ENCODE data around the gene CLRN2. TPM values are rescaled to one million over a fixed set of nuclear protein-coding genes. Genes with fewer than 3 reads are reported as not detected.

CLRN2 gene, protein sequence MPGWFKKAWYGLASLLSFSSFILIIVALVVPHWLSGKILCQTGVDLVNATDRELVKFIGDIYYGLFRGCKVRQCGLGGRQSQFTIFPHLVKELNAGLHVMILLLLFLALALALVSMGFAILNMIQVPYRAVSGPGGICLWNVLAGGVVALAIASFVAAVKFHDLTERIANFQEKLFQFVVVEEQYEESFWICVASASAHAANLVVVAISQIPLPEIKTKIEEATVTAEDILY
- total RNA-seq = not detected

DNA sequence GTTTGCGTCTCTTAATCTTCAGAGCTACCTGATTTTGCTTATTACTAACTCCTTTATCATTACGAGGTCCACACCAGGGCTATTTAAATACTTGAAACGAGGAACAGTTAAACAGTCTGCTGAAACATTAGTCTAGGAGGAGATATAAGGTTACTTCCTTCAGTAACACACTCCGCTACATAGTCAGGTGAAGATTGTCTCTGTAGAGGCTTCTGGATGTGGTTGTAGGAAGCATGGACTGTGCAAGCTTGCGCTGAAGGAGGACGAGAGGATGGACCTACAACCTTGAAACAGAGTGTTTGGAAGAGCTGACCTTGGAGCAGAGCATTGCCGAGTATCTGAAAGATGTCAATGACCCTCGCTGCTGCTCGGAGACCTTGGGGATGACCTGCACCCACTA lies at the start of gene CLRN2:
CLRN2 (plus strand) TSS at position 301 of the 400 bp plus-strand sequence. CDS start 102 bp downstream, outside the sequence.
- 78% methylated on average over 9 of the region's 9 CpGs for WGBS
- TF ChIP-seq, protein P1, sequence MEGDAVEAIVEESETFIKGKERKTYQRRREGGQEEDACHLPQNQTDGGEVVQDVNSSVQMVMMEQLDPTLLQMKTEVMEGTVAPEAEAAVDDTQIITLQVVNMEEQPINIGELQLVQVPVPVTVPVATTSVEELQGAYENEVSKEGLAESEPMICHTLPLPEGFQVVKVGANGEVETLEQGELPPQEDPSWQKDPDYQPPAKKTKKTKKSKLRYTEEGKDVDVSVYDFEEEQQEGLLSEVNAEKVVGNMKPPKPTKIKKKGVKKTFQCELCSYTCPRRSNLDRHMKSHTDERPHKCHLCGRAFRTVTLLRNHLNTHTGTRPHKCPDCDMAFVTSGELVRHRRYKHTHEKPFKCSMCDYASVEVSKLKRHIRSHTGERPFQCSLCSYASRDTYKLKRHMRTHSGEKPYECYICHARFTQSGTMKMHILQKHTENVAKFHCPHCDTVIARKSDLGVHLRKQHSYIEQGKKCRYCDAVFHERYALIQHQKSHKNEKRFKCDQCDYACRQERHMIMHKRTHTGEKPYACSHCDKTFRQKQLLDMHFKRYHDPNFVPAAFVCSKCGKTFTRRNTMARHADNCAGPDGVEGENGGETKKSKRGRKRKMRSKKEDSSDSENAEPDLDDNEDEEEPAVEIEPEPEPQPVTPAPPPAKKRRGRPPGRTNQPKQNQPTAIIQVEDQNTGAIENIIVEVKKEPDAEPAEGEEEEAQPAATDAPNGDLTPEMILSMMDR (IDR thresholded peaks at IDR 0.05) = no peak
- no peak for TF ChIP-seq POLR2A (IDR thresholded peaks at IDR 0.05)
- TF ChIP-seq POLR2AphosphoS5 (IDR thresholded peaks at IDR 0.05) = no peak

DNA sequence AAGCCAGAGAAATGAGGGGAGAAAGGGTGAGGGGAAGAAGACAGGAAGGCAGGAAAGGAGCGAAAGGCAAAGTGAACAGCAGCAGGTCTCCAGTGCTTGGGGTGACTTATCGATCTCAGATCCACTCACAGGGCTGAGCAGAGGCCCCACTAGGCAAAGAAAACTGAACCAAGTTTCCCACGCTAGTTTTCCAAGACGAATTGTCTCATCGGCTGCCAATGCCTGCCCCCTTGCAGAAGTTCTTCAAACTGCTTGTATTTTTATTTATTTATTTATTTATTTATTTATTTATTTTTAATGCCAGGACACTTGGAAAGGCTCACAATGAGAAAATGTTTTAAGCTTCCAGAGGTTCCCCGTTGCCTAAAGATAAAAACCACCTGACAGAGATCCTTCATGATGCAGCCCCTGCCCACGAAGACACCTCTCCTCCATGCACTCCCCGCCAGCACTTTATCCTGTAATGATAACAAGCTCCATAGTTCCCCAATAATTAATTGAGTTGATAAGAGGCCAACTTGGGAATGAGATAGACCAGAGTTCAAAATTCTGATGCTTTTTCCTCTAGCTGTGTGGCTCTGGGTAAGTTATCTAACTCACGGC lies 46.2 kb upstream of the CLRN2 start:
- H3K27ac ChIP-seq = no peak overlapping the region
- H3K4me3 ChIP-seq = no peak overlapping the region
- TF ChIP-seq POLR2A (IDR thresholded peaks at IDR 0.05) (no peak), POLR2AphosphoS5 (IDR thresholded peaks at IDR 0.05) (no peak)
- TF ChIP-seq, protein P1 (IDR thresholded peaks at IDR 0.05) = peak in 1 of 4 experiments; percentile 46
- no peaks in the 10 kb centered on the region for H3K36me3 ChIP-seq
- WGBS = 37% methylated on average over 9 of the region's 9 CpGs
- no peaks in the 10 kb centered on the region for H3K27me3 ChIP-seq (replicated peaks; ENCODE audit: insufficient read depth)
- no peaks in the 10 kb centered on the region for H3K9me3 ChIP-seq
- intact Hi-C loops (cut with DNase I) = loop anchor here (10.0 kb wide), 1 partner anchor 1174 kb away; no protein-coding TSS in a partner anchor
- H3K4me1 ChIP-seq (replicated peaks) = no peaks in the 10 kb centered on the region
- DNase-seq (ENCODE audit: low spot score) = no peak

More for the DNA sequence above, at the start of gene CLRN2:
- Histone ChIP-seq H3K4me1 (replicated peaks) (no peaks in the 10 kb centered on the region), H3K4me3 (no peak within 1 kb of the TSS), H3K27ac (no peak within 1 kb of the TSS), H3K27me3 (replicated peaks; ENCODE audit: insufficient read depth) (no peaks in the 10 kb centered on the region), H3K9me3 (no peaks in the 10 kb centered on the region), H3K36me3 (no peaks in the 10 kb centered on the region)
- no peak for DNase-seq (ENCODE audit: low spot score)
- intact Hi-C loops (cut with DNase I) = no loop called here

DNA sequence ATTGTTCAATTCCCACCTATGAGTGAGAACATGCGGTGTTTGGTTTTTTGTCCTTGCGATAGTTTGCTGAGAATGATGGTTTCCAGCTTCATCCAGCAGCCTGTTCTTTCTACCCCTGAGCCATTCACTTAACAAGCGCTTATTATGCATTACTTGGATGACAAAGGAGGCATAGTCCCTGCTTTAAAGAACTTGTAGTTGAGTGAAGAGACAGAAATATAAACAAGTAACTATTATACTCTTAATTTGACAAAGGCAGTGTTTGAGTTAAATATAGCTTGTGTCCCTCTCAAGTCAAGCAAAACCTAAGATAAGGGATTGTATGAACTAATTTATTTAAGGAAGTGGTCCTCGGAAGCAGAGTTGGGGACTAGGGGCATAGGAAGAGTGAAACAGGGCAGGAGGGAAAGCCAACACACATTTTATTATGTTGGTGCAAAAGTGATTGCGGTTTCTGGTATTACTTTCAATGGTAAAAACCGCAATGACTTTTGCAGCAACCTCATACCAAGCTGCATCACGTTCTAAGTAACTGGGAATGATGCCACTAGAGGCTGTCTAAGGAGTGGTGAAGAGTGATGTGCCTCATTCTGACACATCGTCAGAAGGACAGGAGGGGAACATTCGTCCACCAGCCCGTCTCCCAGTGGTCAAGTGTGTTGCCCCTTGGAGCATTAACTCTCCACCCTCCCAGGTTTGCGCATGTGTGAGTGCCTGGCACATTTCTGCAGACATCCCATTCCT lies 44.9 kb upstream of the CLRN2 start:
- intact Hi-C loops (cut with DNase I) = loop anchor here (5.0 to 10.0 kb wide), 2 partner anchors 123 to 1175 kb away; no protein-coding TSS in a partner anchor
- Histone ChIP-seq H3K27ac (no peak overlapping the region), H3K9me3 (no peaks in the 10 kb centered on the region), H3K4me1 (replicated peaks) (no peaks in the 10 kb centered on the region), H3K36me3 (no peaks in the 10 kb centered on the region), H3K27me3 (replicated peaks; ENCODE audit: insufficient read depth) (no peaks in the 10 kb centered on the region), H3K4me3 (no peak overlapping the region)
- DNase-seq (ENCODE audit: low spot score) = no peak
- WGBS = 54% methylated on average over 11 of the region's 11 CpGs
- no peak for TF ChIP-seq POLR2A (IDR thresholded peaks at IDR 0.05)
- TF ChIP-seq, protein P1 (IDR thresholded peaks at IDR 0.05) = no peak
- TF ChIP-seq POLR2AphosphoS5 (IDR thresholded peaks at IDR 0.05) = no peak

DNA sequence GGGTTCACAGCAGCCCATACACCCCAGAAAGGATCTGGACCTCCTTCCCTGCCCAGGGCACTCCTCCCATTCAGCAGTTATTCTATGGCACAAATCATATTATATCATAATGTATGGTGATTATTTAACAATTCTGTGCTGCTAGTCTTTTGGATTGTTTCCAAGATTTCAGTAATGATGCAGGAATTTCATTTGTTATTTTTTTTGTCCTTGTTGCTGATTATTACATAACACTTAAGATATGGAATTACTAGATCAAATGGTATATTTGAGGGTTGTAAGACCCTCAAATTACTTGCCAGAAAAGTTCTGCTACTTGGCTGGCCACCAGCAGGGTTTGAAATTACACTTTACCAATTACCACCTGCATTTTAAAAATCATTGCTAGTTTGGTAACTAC lies 39.5 kb upstream of the CLRN2 start:
- H3K4me1 ChIP-seq (replicated peaks) = no peaks in the 10 kb centered on the region
- no peak for TF ChIP-seq POLR2AphosphoS5 (IDR thresholded peaks at IDR 0.05)
- TF ChIP-seq, protein P1 (IDR thresholded peaks at IDR 0.05) = no peak
- TF ChIP-seq POLR2A (IDR thresholded peaks at IDR 0.05) = no peak
- no peak overlapping the region for H3K4me3 ChIP-seq
- no peaks in the 10 kb centered on the region for H3K9me3 ChIP-seq
- intact Hi-C loops (cut with DNase I) = no loop called here
- no peaks in the 10 kb centered on the region for H3K27me3 ChIP-seq (replicated peaks; ENCODE audit: insufficient read depth)
- no peak overlapping the region for H3K27ac ChIP-seq
- no peak for DNase-seq (ENCODE audit: low spot score)
- no peaks in the 10 kb centered on the region for H3K36me3 ChIP-seq
